Right ventricle myocardium inferior (tissue), 1 donor: Measurements from ENCODE around the gene XPC. TPM values are rescaled to one million over a fixed set of nuclear protein-coding genes. Genes with fewer than 3 reads are reported as not detected.
A peak's percentile ranks its signal among the peaks of the same experiment; 100 is the strongest.
"Not testable (repeated sequence)": the region's sequence is repeated elsewhere in the genome, so short reads cannot be mapped to it uniquely, and the experiment has no call there.

Experiments used
- ATAC-seq: fragments of 200-7000 bp; cut with Tn5 transposase; one replicate; pipeline ENCODE4 v1.9.1; 2020; ENCODE audit warnings: mild to moderate bottlenecking, moderate library complexity
- DNase-seq: peaks from one replicate; pipeline ENCODE4 v3.0.0; 2021; ENCODE audit errors: missing footprints
- intact Hi-C: fragments of 100-400 bp; cut with DNase I; formaldehyde crosslinking; loops from one replicate; pipeline ENCODE4 v1.11.0; 2022
- total RNA-seq: library from RNA; stranded (reverse); fragmentation: NEBNext Ultra II Directional; extraction: Animal tissue kit (Norgen Biotek cat#: 25700); gene quantifications from one replicate; pipeline ENCODE4 v1.2.1, GENCODE V29; 2021
- donor health status: DM: no; HTN: yes; CAD: no; lungs with severe emphysema.

The XPC gene
- total RNA-seq, 1 donor from 2014 or later: 7.7 TPM

- no peak for DNase-seq
- intact Hi-C loops: no loop called here
- ATAC-seq: no peak
Measured at GRCh38 chr3:14127516-14128161, 50.8 kb downstream of the XPC start.

- intact Hi-C loops: no loop called here
- ATAC-seq (no peak), DNase-seq (no peak)
Measured at GRCh38 chr3:14126887-14127505, 51.4 kb downstream of the XPC start.

GRCh38 chr3:14126017-14126886 lies 52.1 kb downstream of the XPC start:
- ATAC-seq: no peak
- intact Hi-C loops: no loop called here
- DNase-seq: no peak

- intact Hi-C loops: loop anchor here (2.0 kb wide), 2 partner anchors 19 to 229 kb away; no protein-coding TSS in a partner anchor
- ATAC-seq: peak; percentile 46
- DNase-seq: peak; percentile 82
Measured at GRCh38 chr3:14125193-14126016, 53.0 kb downstream of the XPC start.

- ATAC-seq (peak; percentile 95), DNase-seq (peak; percentile 100)
- intact Hi-C loops: loop anchor here (1.0 to 2.0 kb wide), 3 partner anchors 20 to 228 kb away; partner anchors contain the start of genes LSM3 and XPC
Measured at GRCh38 chr3:14124615-14125192, 53.7 kb downstream of the XPC start, which contains the start of the genes CHCHD4 and TMEM43. CHCHD4 (minus strand) TSS chr3:14124870; CDS start chr3:14124676, 194 bp downstream. TMEM43 (plus strand) TSS chr3:14125052; CDS start chr3:14125194, 142 bp downstream.

GRCh38 chr3:14124223-14124614 lies 54.2 kb downstream of the XPC start:
- ATAC-seq: peak; percentile 35
- intact Hi-C loops: loop anchor here (1.0 to 2.0 kb wide), 3 partner anchors 21 to 227 kb away; partner anchors contain the start of genes LSM3 and XPC
- DNase-seq: peak; percentile 89

GRCh38 chr3:14123308-14124222 lies 54.8 kb downstream of the XPC start:
- DNase-seq (no peak), ATAC-seq (no peak)
- intact Hi-C loops: loop anchor here (1.0 to 2.0 kb wide), 3 partner anchors 21 to 227 kb away; partner anchors contain the start of genes LSM3 and XPC

GRCh38 chr3:14122301-14122700 lies 56.1 kb downstream of the XPC start:
- intact Hi-C loops: no loop called here
- DNase-seq (no peak), ATAC-seq (no peak)

- intact Hi-C loops: no loop called here
- no peak for ATAC-seq
- no peak for DNase-seq
Measured at GRCh38 chr3:14121859-14122258, 56.5 kb downstream of the XPC start.

GRCh38 chr3:14120921-14121448 lies 57.4 kb downstream of the XPC start:
- intact Hi-C loops, DNase-seq: not testable (repeated sequence)

GRCh38 chr3:14120111-14120920 lies 58.1 kb downstream of the XPC start:
- intact Hi-C loops: no loop called here
- DNase-seq (no peak), ATAC-seq (no peak)

More at GRCh38 chr3:14120921-14121448, 57.4 kb downstream of the XPC start:
- ATAC-seq: not testable (repeated sequence)

- intact Hi-C loops: no loop called here
- DNase-seq (no peak), ATAC-seq (no peak)
Measured at GRCh38 chr3:14119651-14120050, 58.8 kb downstream of the XPC start.

GRCh38 chr3:14118400-14119381 lies 59.7 kb downstream of the XPC start:
- intact Hi-C loops: no loop called here
- DNase-seq (no peak), ATAC-seq (no peak)

- no peak for DNase-seq
- ATAC-seq: no peak
- intact Hi-C loops: no loop called here
Measured at GRCh38 chr3:14117468-14118399, 60.7 kb downstream of the XPC start.
